Right kidney (tissue), 1 donor: ENCODE results near the gene ALKAL2.

Experiments used
- DNase-seq: peaks from one replicate; pipeline ENCODE4 v3.0.0-alpha.2; 2016

Gene ALKAL2

DNA sequence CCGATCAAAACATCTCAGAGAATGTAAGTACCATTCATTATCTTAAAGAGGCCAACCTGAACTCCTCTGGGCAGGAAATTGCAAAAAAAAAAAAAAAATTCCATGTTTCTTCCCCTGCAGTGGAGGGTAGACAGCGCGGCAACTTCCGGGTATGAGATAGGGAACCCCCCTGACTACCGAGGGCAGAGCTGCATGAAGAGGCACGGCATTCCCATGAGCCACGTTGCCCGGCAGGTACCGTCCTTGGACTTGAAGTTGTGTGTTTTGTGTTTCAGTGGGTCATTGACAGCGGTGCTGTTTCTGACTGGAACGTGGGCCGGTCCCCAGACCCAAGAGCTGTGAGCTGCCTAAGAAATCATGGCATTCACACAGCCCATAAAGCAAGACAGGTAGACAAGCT, 16.0 kb downstream of the ALKAL2 start:
- DNase-seq, result no peak

DNA sequence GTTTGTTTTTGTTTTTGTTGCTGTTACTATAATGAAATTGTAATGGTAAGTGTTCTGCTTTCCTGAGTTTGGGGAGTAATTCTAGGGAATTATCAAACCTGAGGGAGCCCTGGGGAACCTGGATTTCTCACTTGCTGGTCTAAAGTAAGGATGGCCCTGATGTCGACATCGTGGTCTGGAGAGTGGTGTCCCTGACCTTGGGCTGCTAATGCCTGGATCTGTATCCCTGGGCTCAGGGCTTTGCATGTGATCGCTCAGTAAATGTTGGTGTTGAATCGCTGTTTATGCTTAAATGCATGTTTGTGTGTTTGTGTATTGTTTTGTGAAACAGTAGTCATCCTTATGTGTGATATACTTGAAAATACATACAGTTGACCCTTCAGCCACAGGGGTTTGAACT, 17.0 kb downstream of the ALKAL2 start:
- DNase-seq, result no peak

DNA sequence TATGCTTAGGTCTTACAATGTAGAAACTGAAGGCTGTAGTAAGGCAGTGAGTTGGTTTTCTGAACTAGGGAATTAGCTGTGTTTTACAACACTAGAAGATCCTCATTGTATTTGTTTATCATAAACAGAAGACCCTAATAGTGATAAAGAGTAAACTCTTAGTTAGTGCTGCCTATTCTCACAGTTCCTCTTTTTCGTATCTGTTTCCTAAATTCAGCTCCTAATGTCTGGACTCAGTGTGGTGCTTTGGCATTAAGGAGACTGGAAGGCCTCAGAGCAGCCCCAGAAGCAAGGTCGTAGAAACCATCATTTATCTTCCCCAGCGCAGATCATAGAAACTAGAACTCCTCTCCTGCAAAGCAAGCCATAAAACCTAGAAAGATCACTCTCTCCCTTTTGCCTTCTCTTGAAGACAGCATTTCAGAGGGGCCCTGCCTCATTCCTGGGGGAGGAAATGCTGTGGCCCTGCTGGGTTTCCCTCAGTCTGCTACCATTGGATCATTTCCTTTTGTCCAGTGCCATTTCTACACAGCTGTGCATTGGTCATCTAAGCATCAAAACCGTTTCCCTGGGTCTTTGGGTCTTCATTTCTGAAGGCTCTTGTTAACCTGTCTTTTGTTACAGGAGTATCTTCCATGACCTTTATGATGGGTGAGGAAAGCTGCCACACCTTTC, 18.4 kb downstream of the ALKAL2 start:
- no peak for DNase-seq

DNA sequence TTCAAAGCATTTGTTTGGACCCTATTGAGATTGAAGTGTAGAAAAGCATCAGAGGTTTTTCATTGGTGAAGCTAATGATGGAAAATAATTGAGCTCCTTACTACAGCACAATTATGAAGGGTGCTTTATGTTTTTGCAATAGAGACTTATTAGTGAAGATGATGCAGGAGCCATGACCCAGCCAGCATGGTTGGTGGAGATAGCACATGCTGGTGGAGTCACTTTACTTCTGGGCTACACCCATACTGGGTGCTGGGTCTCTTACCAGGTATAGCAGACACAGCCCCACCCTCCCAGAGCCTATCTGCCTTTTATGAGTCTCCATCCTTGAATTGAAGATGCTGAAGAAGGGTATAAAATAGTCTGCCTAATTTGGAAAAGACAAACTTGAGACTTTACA, 19.6 kb downstream of the ALKAL2 start:
- DNase-seq, result no peak

DNA sequence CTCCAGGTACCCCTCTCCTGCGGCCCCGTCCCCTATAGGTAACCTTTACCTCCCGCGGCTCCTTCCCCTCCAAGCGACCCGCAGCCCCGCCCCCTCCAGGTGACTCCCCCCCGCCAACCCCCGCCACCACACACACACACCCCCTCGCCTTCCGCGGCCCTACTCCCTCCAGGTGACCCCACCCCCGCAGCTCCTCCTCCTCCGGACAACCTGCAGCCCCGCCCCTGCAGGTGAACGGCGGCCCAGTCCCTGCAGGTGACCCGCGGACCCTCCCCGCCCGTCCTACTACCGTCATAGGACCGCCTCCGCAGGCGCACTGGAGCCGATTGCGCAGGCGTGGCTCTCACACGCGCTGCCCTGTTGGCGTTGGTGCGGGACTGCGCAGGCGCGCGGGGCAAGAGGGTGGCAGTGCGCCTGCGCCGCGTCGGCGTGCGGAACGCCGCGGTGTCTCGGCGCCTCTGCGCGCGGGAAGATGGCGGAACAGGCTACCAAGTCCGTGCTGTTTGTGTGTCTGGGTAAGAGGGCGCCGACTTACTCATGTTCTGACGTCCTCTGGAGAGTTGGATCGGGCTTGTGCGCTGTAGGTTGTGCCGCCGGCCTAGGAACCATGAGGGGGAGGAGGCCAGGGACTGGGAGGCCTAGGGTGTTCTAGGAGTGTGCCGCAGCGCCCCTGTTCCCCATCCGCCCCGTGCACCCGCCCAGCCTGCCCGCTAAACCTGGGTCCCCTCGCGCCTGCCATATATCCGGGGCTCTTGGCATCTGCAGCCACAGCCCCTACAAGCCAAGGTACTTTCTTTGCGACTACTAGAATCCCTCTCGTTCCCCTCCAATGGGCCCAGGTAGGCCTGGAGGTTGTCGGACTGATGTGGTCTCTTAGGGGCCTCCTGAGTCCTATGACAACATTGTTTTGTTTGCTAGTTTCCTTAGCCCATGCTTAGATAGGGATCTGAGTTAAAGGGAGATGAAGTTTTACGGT, 23.1 kb downstream of the ALKAL2 start, which contains the start of gene ACP1:
Gene ACP1, plus strand, starts transcription at position 455 of the 976 bp plus-strand sequence. Its CDS starts 18 bp downstream, at position 473.
- DNase-seq, result peak; percentile 93

DNA sequence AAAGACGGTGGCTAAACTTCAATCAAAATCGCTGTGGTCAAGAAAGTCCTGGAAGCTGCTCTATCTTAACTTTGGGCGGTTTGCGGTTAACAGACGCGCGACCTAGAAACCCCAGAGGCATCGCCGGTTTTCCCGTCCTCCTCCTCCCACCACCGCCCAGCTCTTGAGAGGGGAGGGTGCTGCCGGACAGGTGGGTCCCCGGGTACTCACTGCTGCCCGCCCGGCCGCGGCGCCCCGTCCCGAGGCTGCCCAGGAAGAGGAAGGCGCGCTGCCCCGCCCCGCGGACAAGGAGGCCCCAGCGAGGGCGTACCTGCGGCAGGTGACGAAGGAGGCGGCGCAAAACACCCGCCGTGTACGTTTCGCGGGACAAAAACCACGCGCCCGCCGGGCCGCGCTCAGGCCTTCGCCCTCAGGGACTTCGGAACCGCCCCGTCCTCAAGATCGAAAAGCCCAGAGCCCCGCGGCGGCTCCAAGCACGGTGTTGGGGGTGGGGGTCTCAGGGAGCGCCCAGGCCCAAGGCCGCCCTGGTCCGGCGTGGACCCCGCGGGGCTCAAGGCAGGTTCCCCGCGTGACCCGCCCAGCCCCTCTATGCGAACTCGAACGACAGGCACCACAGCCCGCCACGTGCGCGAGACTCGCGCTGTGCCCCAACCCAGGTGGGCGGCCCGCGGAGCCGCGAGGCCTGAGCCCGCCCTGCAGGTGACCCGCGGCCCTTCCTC, 24.0 kb downstream of the ALKAL2 start, which contains the start of gene SH3YL1:
Gene SH3YL1, minus strand, starts transcription at position 259 of the 719 bp plus-strand sequence. Its CDS starts 48 bp downstream, at position 211.
- peak; percentile 82 for DNase-seq

DNA sequence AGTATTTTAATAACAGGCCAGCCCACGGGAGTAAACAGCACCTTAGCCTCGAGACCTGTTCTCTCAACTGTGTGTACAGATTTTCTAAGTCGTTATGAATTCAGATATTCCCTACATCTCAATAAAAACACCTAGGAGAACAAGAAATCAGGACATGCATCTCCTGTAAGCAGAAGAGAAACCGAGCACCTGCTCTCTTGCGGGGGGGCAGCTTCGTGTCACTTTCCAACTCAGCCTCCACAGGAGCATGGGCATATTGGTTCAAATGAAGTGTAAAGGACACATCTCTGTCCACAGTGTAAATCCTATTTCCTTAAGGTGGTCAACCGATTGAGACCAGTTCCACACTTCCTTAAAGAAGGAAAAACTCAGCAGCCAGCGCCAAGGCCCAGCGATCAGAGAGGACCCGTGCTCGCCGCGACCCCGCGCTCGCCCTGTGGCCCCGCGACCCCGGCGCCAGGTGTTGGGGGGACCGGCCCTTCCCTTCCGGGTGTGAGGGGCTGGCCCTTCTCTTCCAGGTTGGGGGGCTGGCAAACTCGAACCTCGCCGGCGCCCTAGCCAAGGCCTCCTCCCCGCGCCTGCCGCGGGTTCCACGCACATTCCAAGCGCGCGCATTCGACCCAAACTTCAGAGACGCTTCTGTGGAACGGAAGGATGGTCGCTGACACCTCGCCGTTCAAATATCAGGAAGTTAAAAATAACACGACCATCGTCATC, 24.7 kb downstream of the ALKAL2 start:
- peak; percentile 51 for DNase-seq

DNA sequence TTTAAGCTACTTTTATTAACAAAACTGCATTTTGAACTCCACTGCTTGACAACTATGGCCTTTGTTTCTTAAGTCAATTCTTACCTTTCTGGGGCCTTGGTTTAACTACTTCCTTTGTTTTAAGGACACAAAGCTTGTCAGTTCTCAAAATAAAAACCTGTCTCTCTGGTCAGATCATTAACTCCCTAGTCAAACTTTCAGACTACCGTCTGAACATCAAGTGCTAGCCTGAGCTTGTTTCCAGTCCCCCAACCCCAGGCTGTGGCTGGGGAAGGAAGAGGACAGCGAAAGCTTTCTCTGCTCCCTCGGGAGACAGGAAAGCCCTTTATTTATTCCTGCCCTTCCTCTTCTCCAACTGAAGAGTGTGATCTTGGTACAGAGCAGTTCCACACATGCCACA, 25.8 kb downstream of the ALKAL2 start:
- DNase-seq, result no peak

DNA sequence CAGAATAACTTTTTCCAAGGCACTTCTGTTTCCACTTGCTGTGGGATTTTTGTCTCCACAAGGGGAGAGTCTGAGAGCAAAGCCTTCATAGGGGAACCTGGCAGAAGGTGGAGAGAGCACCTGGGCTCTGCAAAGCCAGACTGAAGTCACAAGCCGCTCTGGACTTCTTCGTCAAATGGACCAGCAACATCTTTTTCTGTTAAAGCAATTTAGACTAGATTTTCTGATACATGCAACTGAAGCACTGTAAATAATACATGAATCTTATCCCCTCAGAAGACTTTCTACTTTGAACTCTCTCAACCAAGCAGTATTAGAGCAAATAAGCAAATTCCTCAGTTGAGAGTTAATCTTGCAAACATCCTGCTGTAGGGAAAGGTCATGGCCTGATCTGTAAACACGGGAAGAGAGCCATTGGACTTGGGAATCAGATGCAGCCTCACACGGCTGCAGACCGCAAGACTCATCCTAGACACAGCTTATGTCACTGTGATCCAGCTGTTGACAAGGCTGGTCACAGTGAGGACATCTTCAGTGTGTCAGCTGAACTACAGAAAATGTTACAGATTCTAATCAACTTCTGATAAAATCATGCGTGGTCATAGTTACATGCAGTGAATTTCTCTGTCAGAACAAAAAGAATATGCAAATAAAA, 27.3 kb downstream of the ALKAL2 start:
- DNase-seq, result no peak

DNA sequence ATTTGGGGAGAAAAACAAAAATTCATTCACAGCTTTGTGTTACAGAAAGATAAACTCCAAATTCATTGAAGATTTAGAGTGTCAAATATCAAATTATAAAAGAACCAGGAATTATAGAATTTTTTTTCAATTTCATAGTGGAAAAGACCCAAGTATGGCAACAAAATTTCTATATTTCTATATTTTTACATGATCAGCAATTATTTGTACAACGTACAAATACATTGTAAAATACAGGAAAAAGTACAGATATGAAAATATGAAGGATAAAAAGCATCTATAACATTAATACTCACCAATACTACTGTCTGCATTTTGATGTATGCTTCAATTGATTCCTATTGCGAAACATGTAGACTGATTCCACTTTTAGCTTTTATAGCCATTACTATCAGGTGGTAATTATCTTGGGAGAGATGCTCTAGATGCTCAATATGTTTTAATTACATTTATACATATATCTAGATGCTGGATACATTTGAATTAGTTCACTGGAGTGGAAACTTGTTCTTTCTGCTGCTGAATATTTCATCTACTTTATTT, 28.0 kb downstream of the ALKAL2 start:
- DNase-seq, result no peak

DNA sequence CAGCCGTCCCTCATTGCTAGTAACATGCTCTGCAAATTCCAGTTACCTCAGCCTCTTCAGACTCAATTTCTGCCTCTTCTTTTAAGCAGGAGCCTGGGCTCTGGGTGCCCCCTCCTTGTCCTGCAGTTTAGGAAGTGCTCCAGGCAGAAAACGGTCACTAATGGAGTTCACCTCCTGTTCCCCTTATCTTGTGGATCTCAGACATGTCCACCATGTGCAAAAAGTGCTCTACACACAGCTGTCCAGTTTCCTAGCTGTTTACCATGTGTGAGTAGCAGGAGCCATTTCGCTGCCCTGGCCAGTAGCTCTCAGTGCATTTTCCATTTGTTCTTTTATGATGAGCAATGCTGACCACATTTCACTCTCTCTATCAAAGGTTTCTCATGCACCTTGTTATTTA, 29.0 kb downstream of the ALKAL2 start:
- DNase-seq, result no peak

DNA sequence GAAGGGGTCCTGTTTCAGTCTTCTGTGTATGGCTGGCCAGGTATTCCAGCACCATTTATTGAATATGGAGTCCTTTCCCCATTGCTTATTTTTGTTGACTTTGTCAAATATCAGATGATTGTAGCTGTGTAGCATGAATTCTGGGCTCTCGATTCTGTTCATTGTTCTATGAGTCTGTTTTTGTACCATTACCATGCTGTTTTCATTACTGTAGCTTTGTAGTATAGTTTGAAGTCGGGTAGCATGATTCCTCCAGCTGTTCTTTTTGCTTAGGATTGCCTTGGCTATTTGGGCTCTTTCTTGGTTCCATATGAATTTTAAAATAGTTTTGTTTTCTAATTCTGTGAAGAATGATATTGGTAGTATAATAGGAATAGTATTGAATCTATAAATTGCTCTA, 30.0 kb downstream of the ALKAL2 start:
- DNase-seq, result no peak

DNA sequence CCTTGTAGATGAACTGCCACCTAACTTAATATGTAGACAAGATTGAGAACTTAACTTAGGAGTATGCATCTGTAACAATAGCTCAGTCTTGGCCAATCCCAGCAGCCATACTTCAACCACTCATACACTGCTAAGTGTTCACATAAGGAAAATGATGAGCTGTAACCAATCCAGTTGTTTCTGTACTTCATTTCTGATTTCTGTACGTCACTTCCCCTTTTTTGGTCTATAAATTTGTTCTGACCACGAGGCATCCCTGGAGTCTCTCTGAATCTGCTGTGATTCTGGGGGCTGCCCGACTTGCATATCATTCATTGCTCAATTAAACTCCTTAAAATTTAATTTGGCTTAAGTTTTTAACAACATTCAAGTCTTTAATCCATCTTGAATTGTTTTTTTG, 30.5 kb downstream of the ALKAL2 start:
- DNase-seq, result no peak

DNA sequence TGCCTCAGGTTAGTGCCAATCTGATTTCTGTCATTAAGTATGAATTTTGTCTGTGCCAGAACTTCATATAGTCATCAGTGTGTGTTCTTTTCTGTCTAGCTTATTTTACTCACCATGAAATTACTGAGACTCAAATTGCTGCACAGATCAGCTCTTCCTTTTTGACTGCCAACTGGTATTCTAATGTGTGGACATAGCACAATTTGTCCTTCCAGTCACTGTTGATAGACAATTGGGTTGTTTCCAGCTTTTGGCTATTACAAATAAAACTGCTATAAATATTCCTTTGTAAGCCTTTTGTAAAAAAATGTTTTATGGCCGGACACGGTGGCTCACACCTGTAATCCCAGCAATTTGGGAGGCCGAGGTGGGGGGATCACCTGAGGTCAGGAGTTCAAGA, 31.8 kb downstream of the ALKAL2 start:
- no peak for DNase-seq

DNA sequence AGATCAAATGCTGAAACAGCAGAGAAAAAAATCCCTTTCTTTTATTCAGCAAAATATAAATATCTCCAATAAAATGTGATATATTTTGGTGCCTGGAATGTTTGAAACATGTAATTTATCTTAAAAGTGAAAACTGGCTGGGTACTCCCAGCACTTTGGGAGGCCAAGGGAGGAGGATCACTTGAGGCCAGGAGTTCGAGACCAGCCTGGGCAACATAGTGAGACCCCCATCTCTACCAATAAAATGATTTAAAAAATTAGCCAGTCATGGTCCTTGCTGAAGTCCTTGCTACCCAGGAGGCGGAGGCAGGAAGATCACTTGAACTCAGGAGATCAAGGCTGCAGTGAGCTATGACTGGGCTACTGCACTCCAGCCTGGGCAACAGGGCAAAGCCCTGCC, 32.7 kb downstream of the ALKAL2 start:
- DNase-seq, result no peak

DNA sequence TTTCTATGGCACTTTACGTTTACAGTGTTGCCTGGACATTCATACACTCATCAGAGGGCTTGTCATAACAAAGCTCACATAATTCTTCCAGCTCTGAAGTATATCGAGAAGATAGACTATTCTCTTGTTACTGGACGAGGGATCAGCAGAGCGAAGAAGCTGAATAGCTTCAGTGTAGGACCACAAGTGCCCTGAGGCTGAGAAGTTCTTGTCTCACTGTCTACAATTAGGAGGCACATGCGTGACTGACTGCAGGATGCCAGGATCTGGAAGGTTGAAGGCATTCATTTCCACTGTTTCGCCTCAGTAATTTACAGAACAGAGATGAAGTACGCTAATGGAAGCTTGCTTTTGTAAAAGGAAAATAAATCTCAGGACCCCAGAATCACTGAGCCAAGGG, 33.6 kb downstream of the ALKAL2 start:
- no peak for DNase-seq

DNA sequence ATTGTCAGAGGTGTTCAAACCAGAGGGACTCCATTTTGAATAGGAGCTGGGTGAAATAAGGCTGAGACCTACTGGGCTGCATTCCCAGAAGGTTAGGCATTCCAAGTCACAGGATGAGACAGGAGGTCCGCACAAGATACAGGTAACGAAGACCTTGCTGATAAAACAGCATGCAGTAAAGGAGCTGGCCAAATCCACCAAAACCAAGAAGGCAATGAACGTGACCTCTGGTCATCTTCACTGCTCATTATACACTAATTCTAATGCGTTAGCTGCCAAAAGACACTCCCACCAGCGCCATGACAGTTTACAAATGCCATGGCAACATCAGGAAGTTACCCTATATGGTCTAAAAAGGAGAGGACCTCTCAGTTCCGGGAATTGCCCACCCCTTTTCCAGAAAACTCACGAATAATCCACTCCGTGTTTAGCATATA, 34.7 kb downstream of the ALKAL2 start:
- no peak for DNase-seq

DNA sequence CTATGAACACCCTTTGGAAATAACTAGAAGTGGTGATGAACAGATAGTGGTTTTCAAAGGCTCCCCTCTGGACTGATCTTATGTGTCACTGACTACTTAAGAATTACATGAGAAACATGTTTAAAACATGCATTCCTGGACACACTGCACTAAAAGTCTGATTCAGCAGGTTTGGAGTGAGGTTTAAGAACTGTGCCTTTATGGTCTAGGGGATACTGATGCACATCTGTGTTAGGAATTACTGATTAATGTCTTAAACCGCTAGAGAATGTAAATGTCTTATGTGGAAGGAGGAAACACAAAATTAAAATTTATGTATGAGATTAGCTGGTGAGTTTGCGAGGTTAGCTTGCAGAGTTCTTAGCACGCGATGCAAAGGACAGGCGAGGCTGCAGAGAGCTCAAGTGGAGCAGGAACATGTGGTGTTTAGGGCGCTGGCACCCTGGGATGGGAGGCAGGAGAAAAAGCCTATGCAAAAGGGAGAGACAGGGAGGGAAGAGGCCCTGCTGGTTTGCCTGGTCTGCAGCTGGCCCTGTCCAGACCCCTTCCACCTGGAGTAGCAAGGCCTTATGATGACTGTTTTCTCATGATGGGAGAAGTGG, 35.8 kb downstream of the ALKAL2 start:
- no peak for DNase-seq

DNA sequence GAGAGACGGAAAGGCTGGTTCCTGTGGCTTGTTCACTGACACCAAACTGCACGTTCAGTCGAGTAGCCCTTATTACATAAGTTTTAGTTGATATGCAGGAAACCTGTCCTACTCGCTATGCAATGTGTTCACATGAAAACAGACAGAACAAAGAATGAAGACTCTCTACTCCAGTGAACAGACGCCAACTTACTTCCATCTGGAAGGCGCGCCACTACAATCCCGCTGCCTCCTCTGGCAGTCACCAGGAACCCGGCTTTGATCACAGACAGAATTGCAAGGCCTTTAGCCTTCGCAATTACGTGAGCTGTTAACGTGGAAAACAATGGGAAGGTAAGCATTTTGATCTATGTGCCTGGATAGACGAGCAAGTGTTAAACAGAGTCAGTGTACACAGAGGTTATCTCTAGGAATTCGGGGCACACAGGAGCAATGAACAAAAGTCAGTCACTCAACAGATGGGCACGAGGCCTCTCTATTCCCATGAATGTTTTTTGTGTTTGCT, 38.3 kb downstream of the ALKAL2 start:
- no peak for DNase-seq

DNA sequence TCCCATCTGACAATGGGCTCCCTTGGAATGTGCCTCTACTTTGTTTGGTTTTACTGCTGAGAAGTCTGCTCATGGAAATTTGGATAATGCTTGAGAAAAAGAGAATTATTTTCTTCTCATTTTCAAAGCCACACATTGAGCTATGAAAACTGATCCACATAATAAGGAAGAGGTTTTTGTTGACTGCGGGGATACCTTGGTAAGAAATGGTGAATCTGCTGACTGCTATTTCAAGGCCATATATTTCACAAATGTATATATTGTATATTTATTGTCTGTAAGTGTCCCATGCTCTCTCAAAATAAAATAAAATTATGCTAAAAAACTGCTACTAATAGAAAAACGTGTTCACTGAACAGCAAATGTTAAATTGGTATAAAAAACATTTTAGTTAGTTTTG, 39.2 kb downstream of the ALKAL2 start:
- DNase-seq, result no peak
